Neural cell (in vitro differentiated cells): ENCODE data around the gene ACTG1. TPM values are rescaled to one million over a fixed set of nuclear protein-coding genes. Genes with fewer than 3 reads are reported as not detected.

Source experiments
- H2AFZ ChIP-seq: fragments of 200-600, 300-800 bp; sonication (generic), shearing (Covaris generic); 2 replicates; pipeline ENCODE4 v1.6.0; 2014; ENCODE audit warnings: low read depth, mild to moderate bottlenecking, antibody characterized with exemption, low read length, moderate library complexity
- H3F3A ChIP-seq: fragments of 200-600 bp; shearing (Covaris generic); 2 replicates; pipeline ENCODE4 v1.6.1; 2016; ENCODE audit warnings: mild to moderate bottlenecking, moderate library complexity, mixed read lengths, antibody characterized with exemption, low read length; ENCODE audit not compliant: insufficient read depth, poor library complexity, severe bottlenecking
- H3K27ac ChIP-seq: fragments of 200-600, 300-800 bp; sonication (generic), shearing (Covaris generic); 2 replicates; pipeline ENCODE4 v1.5.1; 2014; ENCODE audit warnings: mild to moderate bottlenecking, low read length, moderate library complexity
- H3K27me3 ChIP-seq: fragments of 300-800, 200-600 bp; sonication (generic), shearing (Covaris generic); 2 replicates; pipeline ENCODE4 v1.6.0; 2014; ENCODE audit warnings: mild to moderate bottlenecking, low read depth, low read length, moderate library complexity; ENCODE audit not compliant: insufficient read depth
- H3K36me3 ChIP-seq: fragments of 300-800, 200-600 bp; sonication (generic), shearing (Covaris generic); 2 replicates; pipeline ENCODE4 v1.5.1; 2014; ENCODE audit warnings: mild to moderate bottlenecking, antibody characterized with exemption, low read length, moderate library complexity; ENCODE audit not compliant: insufficient read depth
- H3K4me2 ChIP-seq: fragments of 300-800, 200-600 bp; sonication (generic), shearing (Covaris generic); 2 replicates; pipeline ENCODE4 v1.6.0; 2014; ENCODE audit warnings: mild to moderate bottlenecking, low read length
- H3K4me3 ChIP-seq: fragments of 300-800, 200-600 bp; sonication (generic), shearing (Covaris generic); 2 replicates; pipeline ENCODE4 v1.5.1; 2014; ENCODE audit warnings: mild to moderate bottlenecking, low read length, moderate library complexity
- H3K79me2 ChIP-seq: fragments of 200-600 bp; shearing (Covaris generic); replicated peaks from 2 replicates; pipeline ENCODE4 v1.6.0; 2014; ENCODE audit warnings: mild to moderate bottlenecking, low read length, moderate library complexity; ENCODE audit not compliant: insufficient read depth
- H3K9ac ChIP-seq: fragments of 300-800, 200-600 bp; sonication (generic), shearing (Covaris generic); 2 replicates; pipeline ENCODE4 v1.6.1; 2016; ENCODE audit warnings: mild to moderate bottlenecking, low read length, mixed read lengths
- H3K9me2 ChIP-seq: fragments of 200-600 bp; shearing (Covaris generic); 2 replicates; pipeline ENCODE4 v1.6.1; 2016; ENCODE audit warnings: mild to moderate bottlenecking, low read length, mixed read lengths; ENCODE audit not compliant: insufficient read depth
- H3K9me3 ChIP-seq: fragments of 200-600, 300-800 bp; sonication (generic), shearing (Covaris generic); 2 replicates; pipeline ENCODE4 v1.6.1; 2016; ENCODE audit warnings: mild to moderate bottlenecking, mixed run types, low read length, moderate library complexity, mixed read lengths
- H4K20me1 ChIP-seq: fragments of 200-600 bp; shearing (Covaris generic); 2 replicates; pipeline ENCODE4 v1.6.1; 2016; ENCODE audit warnings: mild to moderate bottlenecking, mixed run types; ENCODE audit not compliant: insufficient read depth
- EP300 ChIP-seq: fragments of 450-650 bp; conservative IDR thresholded peaks from 2 replicates; pipeline ENCODE4 v1.6.1; 2014; ENCODE audit warnings: antibody characterized with exemption, mild to moderate bottlenecking, moderate library complexity; ENCODE audit not compliant: poor library complexity, severe bottlenecking
- EZH2 ChIP-seq: fragments of 200-600, 300-800 bp; shearing (Covaris generic), sonication (generic); IDR thresholded peaks from 2 replicates; pipeline ENCODE4 v1.6.1; 2014; ENCODE audit warnings: antibody characterized with exemption, low read length, borderline replicate concordance, mild to moderate bottlenecking; ENCODE audit not compliant: insufficient read depth, poor library complexity, severe bottlenecking
- MXI1 ChIP-seq: fragments of 450-650 bp; conservative IDR thresholded peaks from 2 replicates; pipeline ENCODE4 v1.6.1; 2014; ENCODE audit warnings: antibody characterized with exemption, mild to moderate bottlenecking; ENCODE audit not compliant: poor library complexity, severe bottlenecking
- POLR2AphosphoS5 ChIP-seq: IDR thresholded peaks from 2 replicates; pipeline ENCODE4 v1.6.1; 2012
- RAD21 ChIP-seq: fragments of 450-650 bp; conservative IDR thresholded peaks from 2 replicates; pipeline ENCODE4 v1.6.1; 2014; ENCODE audit warnings: antibody characterized with exemption, mild to moderate bottlenecking, moderate library complexity
- SMC3 ChIP-seq: fragments of 450-650 bp; conservative IDR thresholded peaks from 2 replicates; pipeline ENCODE4 v1.6.1; 2014; ENCODE audit warnings: antibody characterized with exemption, mild to moderate bottlenecking, moderate library complexity; ENCODE audit not compliant: poor library complexity
- TAF1 ChIP-seq: IDR thresholded peaks from 2 replicates; pipeline ENCODE4 v1.6.1; 2012; ENCODE audit warnings: low read depth
- polyA plus RNA-seq: library from polyadenylated mRNA; depleted of rRNA; stranded (reverse); fragments of >200 nt; gene quantifications from 2 replicates; pipeline ENCODE4 v1.2.3, GENCODE V29; 2014
- TF ChIP-seq, protein P1 (sequence below): fragments of 450-650 bp; IDR thresholded peaks from 2 replicates; pipeline ENCODE4 v1.5.1; 2014; ENCODE audit warnings: antibody characterized with exemption, mild to moderate bottlenecking, moderate library complexity; ENCODE audit not compliant: poor library complexity, severe bottlenecking
- TF ChIP-seq, protein P2 (sequence below): IDR thresholded peaks from 2 replicates; pipeline ENCODE4 v1.6.1; 2012; ENCODE audit warnings: borderline replicate concordance

The ACTG1 gene
- polyA plus RNA-seq, 1 donor from 2014 or later, result 9,187 TPM

DNA sequence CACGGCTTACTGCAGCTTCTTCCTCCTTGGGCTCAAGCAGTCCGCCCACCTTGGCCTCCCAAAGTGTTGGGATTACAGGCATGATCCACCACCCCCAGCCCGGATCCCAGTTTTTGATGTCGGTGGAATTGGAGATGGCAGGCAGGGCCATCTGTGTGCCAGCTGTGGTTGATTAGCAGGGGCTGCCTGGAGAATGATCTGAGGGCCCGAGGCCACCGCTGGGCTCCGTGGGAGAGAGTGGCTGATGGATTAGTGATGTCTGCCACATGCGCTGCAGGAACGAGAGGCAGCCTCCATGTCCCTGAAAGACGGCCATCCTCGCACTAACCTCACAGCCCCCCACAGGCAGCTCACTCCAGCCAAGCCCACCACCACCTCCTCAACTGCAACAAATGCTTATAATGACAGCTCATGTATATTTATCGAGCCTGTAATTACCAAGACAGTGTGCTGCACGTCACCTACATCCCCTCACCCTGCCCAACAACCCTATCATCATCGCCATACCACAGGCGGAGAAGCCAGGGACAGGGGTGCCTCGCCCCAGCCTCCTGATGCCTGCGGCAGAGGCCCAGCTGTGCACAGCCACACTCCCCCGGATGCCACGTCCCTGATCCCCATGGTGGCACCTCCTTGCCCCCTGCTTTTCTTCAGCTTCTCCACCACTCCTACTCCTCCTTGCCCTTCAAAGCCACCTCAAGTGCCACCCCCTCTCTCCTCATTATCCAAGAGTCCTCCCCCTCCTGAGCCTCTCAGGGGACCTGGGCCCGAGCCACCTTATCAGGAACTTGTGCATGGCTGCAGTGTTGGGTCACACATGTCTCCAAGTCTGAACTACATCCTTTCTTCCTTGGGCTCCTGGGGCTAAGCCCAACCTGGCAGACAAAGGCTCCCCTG, 33.2 kb downstream of the ACTG1 start:
- Histone ChIP-seq H3K4me2 (no peak overlapping the region), H3K27ac (peak overlapping the region; percentile 73)
- TF ChIP-seq TAF1 (no peak), POLR2AphosphoS5 (peak; percentile 31)

GRCh38 chr17:81478119-81478518, 34.5 kb downstream of the ACTG1 start:
- no peaks in the 10 kb centered on the region for H3F3A ChIP-seq
- H4K20me1 ChIP-seq, result no peaks in the 10 kb centered on the region
- H3K27ac ChIP-seq, result no peak overlapping the region
- no peaks in the 10 kb centered on the region for H3K36me3 ChIP-seq
- no peak overlapping the region for H3K4me2 ChIP-seq
- no peak overlapping the region for H3K4me3 ChIP-seq
- no peaks in the 10 kb centered on the region for H3K9me2 ChIP-seq
- H3K79me2 ChIP-seq, result peaks cover 4% of the 10 kb centered on the region
- H3K9ac ChIP-seq, result no peak overlapping the region
- no peak for TF ChIP-seq MXI1
- no peak for TF ChIP-seq SMC3
- TF ChIP-seq, protein P1, sequence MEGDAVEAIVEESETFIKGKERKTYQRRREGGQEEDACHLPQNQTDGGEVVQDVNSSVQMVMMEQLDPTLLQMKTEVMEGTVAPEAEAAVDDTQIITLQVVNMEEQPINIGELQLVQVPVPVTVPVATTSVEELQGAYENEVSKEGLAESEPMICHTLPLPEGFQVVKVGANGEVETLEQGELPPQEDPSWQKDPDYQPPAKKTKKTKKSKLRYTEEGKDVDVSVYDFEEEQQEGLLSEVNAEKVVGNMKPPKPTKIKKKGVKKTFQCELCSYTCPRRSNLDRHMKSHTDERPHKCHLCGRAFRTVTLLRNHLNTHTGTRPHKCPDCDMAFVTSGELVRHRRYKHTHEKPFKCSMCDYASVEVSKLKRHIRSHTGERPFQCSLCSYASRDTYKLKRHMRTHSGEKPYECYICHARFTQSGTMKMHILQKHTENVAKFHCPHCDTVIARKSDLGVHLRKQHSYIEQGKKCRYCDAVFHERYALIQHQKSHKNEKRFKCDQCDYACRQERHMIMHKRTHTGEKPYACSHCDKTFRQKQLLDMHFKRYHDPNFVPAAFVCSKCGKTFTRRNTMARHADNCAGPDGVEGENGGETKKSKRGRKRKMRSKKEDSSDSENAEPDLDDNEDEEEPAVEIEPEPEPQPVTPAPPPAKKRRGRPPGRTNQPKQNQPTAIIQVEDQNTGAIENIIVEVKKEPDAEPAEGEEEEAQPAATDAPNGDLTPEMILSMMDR, result no peak
- no peak for TF ChIP-seq POLR2AphosphoS5
- no peak for TF ChIP-seq RAD21
- no peak for TF ChIP-seq EP300
- no peak for TF ChIP-seq EZH2
- no peak for TF ChIP-seq TAF1
- TF ChIP-seq, protein P2, sequence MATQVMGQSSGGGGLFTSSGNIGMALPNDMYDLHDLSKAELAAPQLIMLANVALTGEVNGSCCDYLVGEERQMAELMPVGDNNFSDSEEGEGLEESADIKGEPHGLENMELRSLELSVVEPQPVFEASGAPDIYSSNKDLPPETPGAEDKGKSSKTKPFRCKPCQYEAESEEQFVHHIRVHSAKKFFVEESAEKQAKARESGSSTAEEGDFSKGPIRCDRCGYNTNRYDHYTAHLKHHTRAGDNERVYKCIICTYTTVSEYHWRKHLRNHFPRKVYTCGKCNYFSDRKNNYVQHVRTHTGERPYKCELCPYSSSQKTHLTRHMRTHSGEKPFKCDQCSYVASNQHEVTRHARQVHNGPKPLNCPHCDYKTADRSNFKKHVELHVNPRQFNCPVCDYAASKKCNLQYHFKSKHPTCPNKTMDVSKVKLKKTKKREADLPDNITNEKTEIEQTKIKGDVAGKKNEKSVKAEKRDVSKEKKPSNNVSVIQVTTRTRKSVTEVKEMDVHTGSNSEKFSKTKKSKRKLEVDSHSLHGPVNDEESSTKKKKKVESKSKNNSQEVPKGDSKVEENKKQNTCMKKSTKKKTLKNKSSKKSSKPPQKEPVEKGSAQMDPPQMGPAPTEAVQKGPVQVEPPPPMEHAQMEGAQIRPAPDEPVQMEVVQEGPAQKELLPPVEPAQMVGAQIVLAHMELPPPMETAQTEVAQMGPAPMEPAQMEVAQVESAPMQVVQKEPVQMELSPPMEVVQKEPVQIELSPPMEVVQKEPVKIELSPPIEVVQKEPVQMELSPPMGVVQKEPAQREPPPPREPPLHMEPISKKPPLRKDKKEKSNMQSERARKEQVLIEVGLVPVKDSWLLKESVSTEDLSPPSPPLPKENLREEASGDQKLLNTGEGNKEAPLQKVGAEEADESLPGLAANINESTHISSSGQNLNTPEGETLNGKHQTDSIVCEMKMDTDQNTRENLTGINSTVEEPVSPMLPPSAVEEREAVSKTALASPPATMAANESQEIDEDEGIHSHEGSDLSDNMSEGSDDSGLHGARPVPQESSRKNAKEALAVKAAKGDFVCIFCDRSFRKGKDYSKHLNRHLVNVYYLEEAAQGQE, result no peak
- H3K9me3 ChIP-seq, result no peaks in the 10 kb centered on the region
- no peaks in the 10 kb centered on the region for H3K27me3 ChIP-seq
- no peak overlapping the region for H2AFZ ChIP-seq

More for the DNA sequence above, 33.2 kb downstream of the ACTG1 start:
- Histone ChIP-seq H4K20me1 (no peaks in the 10 kb centered on the region), H3K4me3 (peak overlapping the region; percentile 37), H3K9me2 (no peaks in the 10 kb centered on the region), H3K9ac (peak overlapping the region; percentile 53), H3K9me3 (no peaks in the 10 kb centered on the region), H2AFZ (no peak overlapping the region), H3K36me3 (no peaks in the 10 kb centered on the region), H3K27me3 (no peaks in the 10 kb centered on the region), H3K79me2 (peaks cover 4% of the 10 kb centered on the region), H3F3A (no peaks in the 10 kb centered on the region)
